Tibial nerve (tissue), 4 donors: ENCODE results near the gene ZNF408.

Experiments used
- CTCF ChIP-seq, 5 experiments: fragments of 200-600 bp in 3 of 5; fragments of 450-650 bp in 2 of 5; sonication (generic) in 3 of 5; IDR thresholded peaks; one replicate each; pipeline ENCODE4 v1.5.1; 2016 to 2019; ENCODE audit warnings: antibody characterized with exemption in 5 of 5, mild to moderate bottlenecking in 3 of 5, moderate library complexity in 2 of 5
- EP300 ChIP-seq, 2 donors: sonication (generic); formaldehyde crosslinking; IDR thresholded peaks; one replicate each; pipeline ENCODE4 v1.6.1; 2017; ENCODE audit warnings: antibody characterized with exemption in 2 of 2, mild to moderate bottlenecking in 1 of 2
- POLR2A ChIP-seq, 2 donors: fragments of 450-650 bp; IDR thresholded peaks; one replicate each; pipeline ENCODE4 v1.6.1; 2017; ENCODE audit warnings: antibody characterized with exemption in 2 of 2, mild to moderate bottlenecking in 2 of 2, moderate library complexity in 2 of 2

DNA sequence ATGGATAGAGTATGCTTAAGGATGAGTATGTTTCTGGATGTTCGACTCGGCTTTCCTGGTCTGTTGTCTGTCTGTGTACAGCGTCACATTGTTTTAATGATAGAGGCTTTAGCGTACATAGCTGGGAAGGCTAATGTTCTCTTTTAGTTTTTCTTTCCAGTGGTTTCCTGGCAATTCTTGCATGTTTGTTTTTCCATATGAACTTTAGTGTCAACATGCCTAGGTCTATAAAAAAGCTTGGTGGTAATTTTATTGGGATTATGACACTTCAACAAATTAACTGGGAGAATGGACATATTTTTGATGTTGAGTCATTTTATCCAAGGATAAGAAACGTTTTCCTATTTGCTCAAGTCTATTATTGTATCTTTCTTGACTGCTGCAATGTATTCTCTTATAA lies 35.8 kb downstream of the ZNF408 start:
- no peak for TF ChIP-seq CTCF (IDR thresholded peaks at IDR 0.05)
- TF ChIP-seq POLR2A (IDR thresholded peaks at IDR 0.05) = no peak
- TF ChIP-seq EP300 (IDR thresholded peaks at IDR 0.05) = no peak
